GM12892 (cell line): ENCODE results near the gene ADCY6.

Source experiments
- POLR2A ChIP-seq: IDR thresholded peaks from 2 replicates; pipeline ENCODE4 v1.6.1; 2011; ENCODE audit warnings: low read depth, low read length, control low read depth
- TAF1 ChIP-seq: IDR thresholded peaks from 2 replicates; pipeline ENCODE4 v1.6.1; 2011; ENCODE audit warnings: low read depth, mild to moderate bottlenecking, control low read depth, low read length, borderline replicate concordance

DNA sequence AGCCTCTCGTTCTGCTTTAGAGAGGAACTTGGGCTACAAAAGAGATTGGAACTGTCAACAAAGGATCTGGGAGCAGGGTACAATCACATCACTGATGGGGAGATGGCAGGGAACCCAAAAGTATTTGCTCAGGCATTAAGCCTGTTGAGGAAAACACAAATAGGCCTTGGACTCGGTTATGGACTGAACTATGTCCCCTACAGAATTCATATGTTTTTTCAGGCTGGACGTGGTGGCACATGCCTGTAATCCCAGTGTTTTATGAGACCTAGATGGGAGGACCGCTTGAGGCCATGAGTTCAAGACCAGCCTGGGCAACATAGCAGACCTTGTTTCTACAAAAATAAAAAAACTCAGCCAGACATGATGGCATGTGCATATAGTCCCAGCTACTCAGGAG lies 49.2 kb upstream of the ADCY6 start:
- no peak for TF ChIP-seq POLR2A
- no peak for TF ChIP-seq TAF1
